ENCODE data around the gene PI4K2A.
A peak's percentile ranks its signal among the peaks of the same experiment; 100 is the strongest.

PI4K2A gene

DNA sequence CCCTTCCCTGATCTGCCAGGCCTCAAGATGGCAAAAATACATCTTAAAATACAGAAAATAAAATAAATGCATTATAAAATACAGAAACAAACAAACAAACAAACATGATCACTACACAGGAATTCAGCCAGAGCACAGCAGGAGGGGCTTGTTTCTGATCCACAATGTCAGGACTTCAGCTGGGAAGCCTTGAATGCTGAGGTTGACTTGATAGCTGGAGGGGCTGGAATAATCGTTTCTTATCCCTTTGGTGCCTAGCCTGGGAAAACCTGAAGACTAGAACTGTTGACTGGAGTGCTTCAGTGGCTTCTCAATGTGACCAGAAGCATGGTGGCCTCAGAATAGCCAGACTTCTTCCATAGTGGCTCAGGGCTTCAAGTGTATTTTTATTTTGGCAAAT lies 63.9 kb downstream of the PI4K2A start:
- no peak for DNase-seq (ENCODE audit: low spot score)

- no peak for DNase-seq (ENCODE audit: low spot score)
Observed at GRCh38 chr10:97705006-97705670, 64.7 kb downstream of the PI4K2A start.

DNA sequence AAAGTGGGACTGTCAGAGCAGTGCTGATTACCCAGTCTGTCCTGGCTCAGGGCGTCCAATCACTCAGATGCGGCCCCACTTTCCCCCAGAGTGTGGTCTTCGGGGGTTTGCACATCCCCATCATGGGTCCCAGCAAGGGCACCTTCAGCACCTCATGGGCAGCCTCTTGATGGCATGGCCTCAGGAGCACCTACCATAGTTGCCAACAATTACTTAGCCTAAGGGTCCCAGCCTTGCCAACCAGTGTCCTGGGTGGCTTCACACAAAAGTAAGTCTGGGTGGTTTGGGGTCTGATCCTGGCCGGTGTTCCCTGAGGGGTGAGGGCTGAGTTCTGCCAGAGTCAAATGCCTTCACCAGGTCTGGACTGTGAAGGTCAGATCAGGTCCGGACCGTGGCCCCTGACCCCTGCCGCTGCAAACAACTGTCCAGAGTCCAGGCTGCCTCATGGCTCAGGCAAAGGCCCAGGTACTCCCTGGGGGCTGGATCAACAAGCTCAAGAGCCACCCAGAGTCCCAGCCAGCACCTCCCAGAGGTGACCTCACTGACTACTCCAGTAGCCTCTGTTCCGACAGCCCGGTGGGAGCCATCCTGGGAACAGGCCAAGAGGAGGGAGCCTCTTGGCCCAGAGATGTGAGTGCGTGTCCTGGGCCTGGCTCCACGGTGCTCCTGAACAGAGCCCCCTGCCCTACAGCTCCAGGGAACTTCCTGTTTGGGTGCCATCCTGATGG lies 66.8 kb downstream of the PI4K2A start:
- DNase-seq (ENCODE audit: low spot score): no peak

DNA sequence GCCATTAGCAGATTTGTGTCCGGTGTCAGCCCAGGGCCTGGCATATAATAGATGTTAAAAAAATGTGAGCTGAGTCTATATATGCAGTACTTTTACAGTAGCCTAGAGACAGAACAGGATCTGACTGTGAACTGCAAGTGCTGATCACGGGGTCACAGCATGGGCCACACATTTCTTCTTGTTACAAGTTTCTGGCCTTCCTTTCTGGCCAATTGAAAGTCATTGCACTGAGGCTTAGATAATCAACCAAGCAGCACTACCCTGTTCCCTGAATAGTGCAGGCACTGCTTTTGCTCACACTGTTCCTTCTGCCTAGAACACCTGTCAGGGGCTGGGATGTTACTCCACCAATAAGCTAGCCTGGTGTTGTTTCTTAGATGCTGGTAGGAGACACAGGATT lies 67.7 kb downstream of the PI4K2A start:
- no peak for DNase-seq (ENCODE audit: low spot score)

- peak; percentile 47 for DNase-seq (ENCODE audit: low spot score)
Observed at GRCh38 chr10:97708976-97709946, 68.8 kb downstream of the PI4K2A start.

DNA sequence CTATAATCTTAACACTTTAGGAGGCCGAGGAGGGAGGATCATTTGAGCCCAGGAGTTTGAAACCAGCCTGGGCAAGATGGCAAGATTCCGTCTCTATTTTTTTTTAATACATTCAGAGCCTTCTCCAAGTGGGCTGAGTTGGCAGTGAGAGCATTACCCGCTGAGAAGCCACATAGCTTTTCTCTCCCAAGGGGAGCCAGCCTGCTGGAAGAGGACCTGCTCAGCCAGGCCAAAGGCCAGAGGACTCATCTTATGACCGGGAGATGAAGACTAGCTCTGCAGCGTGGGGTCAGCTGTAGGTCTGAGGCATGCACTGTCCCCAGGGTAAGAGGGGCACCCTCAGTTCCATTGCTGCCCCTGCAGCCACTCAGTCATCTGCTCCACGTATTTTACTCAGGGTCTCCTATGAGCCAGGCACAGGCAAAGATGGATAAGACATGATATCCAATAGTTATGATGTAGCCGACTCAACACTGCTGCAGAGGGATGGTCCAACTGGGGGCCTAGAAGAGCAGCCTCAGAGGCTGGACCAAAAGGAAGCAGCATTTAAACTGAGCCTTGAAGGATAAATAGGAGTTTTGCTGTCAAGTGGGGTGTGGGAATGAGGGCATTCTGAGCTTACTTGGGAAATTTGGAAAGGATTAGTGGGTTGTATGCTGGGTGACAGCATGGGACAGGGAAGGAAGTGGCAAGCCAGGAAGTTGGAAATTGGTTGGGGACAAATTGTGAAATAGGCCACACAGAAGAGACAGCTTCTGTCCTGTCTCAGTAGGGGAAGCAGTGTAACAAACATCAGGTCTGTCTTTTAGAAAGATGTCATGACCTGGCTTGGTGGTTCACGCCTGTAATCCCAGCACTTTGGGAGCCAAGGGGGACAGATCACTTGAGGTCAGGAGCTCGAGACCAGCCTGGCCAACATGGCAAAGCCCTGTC lies 71.4 kb downstream of the PI4K2A start:
- DNase-seq (ENCODE audit: low spot score): no peak

DNA sequence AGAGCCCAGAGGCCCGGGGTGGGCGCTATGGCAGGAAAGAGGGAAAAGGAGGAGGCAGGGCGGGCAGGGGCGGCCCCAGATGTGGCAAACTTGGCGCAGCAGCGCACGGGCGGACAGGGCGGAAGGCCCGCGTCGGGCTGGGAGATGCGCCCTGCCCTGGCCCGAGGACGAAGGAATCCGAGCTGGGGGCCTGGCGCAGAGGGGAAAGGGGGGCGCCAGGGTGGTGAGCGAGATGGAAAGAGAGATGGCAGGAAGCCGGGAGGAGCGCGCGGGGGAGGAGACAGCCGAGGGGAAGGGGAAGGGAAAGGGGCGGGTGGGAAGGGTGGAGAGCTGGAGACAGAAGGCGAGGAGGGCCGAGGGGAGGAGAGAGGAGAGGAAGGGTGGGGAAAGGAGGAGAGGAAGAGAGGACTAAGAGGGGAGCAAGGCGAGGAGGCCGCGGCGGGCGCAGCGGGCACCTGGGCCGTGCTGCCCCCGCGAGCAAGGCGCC lies 72.9 kb downstream of the PI4K2A start, which contains the start of gene MARVELD1:
Gene MARVELD1 (plus strand): TSS at position 392 of the 487 bp plus-strand sequence. CDS start 147 bp downstream, outside the sequence.
- DNase-seq (ENCODE audit: low spot score): no peak

- peak; percentile 54 for DNase-seq (ENCODE audit: low spot score)
Observed at GRCh38 chr10:97713826-97714400, 73.4 kb downstream of the PI4K2A start.

DNA sequence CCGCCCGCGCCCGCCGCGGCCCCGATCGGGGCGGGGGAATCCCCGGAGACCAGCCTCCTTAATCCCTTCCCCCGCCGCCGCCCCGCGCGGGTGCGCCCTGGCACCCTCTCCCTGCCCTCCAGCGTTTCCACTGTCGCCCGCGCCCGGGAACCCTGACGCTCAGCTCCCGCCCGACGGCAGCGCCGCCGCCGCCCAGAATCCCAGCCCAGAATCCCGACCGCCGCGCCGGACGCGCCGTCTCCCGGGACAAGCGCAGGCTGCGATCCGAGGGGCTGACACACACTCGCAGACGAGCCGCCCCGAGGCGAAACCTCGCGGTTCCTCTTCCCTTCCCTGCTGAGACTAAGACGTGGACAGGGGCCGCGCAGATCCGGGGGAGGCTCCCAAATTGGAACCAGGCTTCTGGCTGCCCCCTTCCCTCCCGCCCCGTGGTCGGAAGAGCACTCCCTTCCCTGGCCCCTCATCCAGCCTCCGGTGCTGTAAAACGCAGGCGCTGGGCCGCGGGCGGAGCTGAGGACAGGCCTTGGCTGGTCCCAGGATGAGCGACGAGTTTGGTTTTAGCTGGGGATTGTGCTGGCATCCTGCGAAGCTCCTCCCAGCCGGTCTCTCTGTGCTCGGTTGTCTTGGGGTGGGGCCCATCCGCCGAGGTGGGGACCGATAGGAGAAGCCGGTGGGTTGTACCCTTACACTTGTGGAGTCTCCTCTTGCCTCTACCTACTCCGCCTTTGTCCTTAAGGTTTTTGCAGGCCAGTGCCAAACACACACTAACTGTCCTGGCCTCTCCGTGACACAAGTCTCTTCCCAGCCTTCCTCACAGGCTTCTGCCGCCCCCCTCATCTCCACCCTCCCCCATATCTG lies 74.2 kb downstream of the PI4K2A start:
- DNase-seq (ENCODE audit: low spot score): no peak

DNA sequence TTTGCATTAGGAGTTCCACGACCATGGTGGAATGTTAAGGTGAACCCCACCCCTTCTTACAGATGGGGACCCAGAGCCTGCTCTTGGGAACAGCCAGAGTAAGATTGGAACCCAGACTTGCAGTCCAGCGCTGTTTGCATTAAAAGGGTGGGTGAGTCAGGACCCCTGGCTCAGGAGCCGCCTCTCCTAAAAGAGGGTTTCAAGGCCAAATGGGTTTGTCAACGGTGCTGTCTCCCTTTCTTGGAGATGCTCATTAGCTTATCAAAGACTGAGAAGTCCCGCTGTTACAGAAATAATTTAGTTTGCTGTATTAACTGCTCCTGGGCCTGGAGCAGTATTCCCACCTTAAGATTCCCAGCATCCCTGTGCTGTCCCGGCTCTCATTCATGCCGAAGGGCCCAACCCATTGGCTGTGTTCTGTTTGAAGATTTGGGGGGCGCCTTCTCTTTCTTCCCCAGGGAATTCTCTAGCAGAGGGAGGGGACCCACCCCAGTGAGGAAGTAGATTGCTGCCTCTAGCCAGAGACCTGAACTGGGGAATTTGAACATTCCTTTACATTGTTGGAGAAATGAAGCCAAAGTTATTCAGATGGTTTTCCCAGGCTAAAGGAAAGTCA lies 74.9 kb downstream of the PI4K2A start:
- DNase-seq (ENCODE audit: low spot score): no peak

- DNase-seq (ENCODE audit: low spot score): no peak
Observed at GRCh38 chr10:97717627-97718026, 77.2 kb downstream of the PI4K2A start.

- DNase-seq (ENCODE audit: low spot score): no peak
Observed at GRCh38 chr10:97718178-97718577, 77.7 kb downstream of the PI4K2A start.

DNA sequence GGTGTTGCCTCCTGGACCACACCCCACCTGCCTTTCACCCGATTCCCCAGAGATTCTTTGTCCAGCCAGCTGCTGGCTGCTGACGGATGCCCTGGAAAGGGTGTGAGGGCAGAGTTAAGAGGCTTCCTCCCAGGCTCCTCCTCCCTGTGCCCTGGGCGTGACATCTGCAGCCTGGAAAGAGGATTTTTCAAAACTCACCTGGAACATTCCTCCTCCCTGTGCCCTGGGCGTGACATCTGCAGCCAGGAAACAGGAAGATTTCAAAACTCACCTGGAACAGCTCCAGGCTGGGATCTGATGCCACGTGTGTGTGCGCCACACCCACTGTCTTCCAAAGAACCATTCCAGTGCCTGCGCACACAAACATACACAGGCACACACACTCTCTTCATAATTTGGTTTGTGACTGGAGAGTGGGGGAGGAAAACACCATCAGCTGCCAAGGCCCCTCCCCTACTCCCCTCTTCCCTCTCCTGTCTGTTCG lies 78.2 kb downstream of the PI4K2A start:
- DNase-seq (ENCODE audit: low spot score): no peak

DNA sequence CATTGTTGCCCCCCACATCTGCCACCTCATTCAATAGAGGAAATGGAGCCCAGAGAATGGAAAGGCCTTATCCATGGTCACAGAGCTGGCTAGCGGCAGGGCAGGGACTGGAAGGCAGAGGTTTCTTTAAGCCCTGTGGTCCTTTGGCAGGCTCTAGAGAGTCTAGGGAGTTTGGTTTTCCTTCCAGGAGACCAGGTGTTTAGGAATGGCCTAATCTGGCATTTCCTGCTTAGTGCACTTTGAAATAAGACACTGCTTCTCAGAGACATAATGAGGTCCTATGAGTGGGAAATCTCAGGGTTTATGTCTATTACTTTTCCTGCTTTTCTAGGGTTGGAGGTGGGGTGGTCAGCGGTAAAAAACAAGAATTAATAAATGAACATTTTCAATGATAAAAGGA lies 79.1 kb downstream of the PI4K2A start:
- DNase-seq (ENCODE audit: low spot score): no peak

DNA sequence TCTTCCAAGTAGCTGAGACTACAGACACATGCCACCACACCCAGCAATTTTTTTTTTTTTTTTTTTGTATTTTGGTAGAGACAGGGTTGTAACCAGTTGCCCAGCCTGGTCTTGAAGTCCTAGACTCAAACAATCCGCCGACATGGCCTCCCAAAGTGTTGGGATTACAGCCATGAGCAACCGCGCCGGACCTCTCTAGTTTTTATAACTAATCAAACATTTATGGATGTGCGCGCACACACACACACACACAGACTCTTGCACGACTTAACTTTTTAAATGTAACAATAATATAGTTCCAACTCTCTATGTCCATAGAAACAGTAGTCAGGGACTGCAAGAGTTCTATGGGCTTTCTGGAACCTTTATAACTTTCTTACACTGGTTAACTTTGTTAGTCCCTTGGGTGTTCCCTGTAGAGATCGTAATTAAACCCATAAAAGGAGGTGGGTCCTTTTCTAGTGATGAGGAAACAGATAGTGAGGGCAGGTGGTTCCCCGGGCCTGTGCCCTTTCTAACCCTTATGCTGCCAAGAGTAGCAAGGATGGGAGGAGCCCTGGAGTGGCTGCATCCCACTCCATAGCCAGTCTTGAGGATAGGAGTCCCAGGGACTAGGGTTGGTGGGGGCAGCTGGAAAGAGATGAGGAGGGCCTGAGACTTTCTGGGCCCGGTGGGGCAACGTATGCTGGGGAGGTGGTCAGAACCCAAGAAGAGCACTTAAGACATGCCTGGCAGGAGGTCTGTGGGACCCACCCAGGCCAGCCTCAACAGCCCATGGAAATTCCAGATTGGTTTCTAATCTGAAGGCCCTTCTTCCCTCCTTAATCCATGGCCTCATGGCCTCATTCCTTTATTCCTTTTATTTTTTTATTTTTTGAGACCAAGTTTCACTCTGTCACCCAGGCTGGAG lies 81.7 kb downstream of the PI4K2A start:
- DNase-seq (ENCODE audit: low spot score): no peak

DNA sequence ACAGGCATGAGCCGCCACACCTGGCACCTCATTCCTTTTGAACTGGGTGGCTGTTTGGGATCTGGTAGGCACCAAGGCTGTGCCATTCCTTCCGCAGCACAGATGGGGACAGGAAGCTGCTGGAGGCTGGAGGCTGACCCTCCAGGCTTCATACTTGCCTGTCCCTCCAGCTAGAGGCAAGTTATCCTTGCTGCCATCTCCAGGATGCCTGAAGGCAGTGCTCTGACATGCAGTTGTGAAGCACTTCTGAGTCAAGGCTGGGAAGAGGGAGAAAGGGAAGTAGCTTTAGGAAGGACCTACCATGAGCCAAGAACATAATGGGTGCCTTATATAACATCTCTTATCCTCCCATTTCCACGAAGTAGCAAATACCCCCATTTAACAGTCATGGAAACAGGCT lies 82.5 kb downstream of the PI4K2A start:
- DNase-seq (ENCODE audit: low spot score): no peak

DNA sequence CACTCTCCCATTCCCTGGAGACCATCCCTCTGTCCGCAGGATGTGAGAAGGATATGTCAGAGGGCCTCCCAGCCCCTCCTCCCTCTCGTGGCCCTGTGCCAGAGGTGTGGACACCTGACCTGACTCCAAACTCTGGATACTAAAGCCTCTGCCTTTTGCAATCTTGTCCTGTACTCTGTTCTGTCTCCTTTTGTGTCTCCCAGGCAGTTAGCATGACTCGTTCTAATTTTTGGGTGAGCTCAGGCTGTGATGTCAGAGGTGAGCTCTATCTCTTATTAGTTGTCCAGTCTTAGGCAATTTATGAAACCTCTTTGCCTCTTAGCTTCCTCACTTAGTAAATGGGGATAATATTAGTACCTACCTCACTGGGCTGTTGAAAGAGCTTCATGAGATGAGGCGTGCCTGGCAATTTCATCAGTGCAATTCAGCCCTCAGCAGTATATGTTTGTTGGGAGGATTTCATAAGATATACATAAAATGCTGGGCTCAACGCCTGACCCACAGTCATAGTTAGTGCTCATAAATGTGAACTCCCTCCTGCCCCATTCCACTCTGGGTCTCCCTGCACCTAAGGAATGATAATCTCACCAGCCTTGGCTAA lies 84.0 kb downstream of the PI4K2A start:
- DNase-seq (ENCODE audit: low spot score): no peak
